Panc1 (cell line): ENCODE results near the gene USP12. TPM values are rescaled to one million over a fixed set of nuclear protein-coding genes. Genes with fewer than 3 reads are reported as not detected.

ENCODE experiments used
- ATAC-seq: fragments of 200-7000 bp; cut with Tn5 transposase; 2 replicates; pipeline ENCODE4 v1.9.1; 2020; ENCODE audit warnings: mild to moderate bottlenecking, moderate library complexity
- BruUV-seq: library from RNA; stranded (reverse); fragments of 400-500 nt; replicated peaks from 2 replicates; lab custom pipeline; 2021; lab: Mats Ljungman, UMichigan
- CTCF ChIA-PET: fragments of 300-600 bp; sonication (Branson Sonifier 250); formaldehyde crosslinking; loops from one replicate; lab custom pipeline; 2022; ENCODE audit warnings: antibody characterized with exemption; lab: Charles Lee
- POLR2A ChIA-PET: fragments of 300-600 bp; sonication (Branson Sonifier 250); formaldehyde crosslinking; loops from one replicate; lab custom pipeline; 2022; ENCODE audit warnings: antibody characterized with exemption; lab: Charles Lee
- DNase-seq: peaks from one replicate; pipeline ENCODE4 v3.0.0-alpha.2; 2010; ENCODE audit warnings: low read depth, low spot score
- H3K27ac ChIP-seq: 2 replicates; pipeline ENCODE4 v1.5.1; 2011; ENCODE audit warnings: mild to moderate bottlenecking, low read length, inconsistent platforms
- H3K27me3 ChIP-seq: fragments of 200-500 bp; sonication (Bioruptor generic); 2 replicates; pipeline ENCODE4 v1.6.0; 2014; ENCODE audit warnings: low read length, inconsistent platforms; ENCODE audit not compliant: control insufficient read depth, insufficient read depth
- H3K36me3 ChIP-seq: fragments of 200-500 bp; sonication (Bioruptor generic); 2 replicates; pipeline ENCODE4 v1.5.1; 2014; ENCODE audit warnings: inconsistent platforms, mild to moderate bottlenecking, low read length, moderate library complexity; ENCODE audit not compliant: control insufficient read depth, insufficient read depth
- H3K4me1 ChIP-seq: 2 replicates; pipeline ENCODE4 v1.5.1; 2011; ENCODE audit warnings: inconsistent platforms, mild to moderate bottlenecking, low read length, moderate library complexity; ENCODE audit not compliant: control insufficient read depth, insufficient read depth
- H3K4me3 ChIP-seq, 2 experiments: 2 replicates each; pipeline ENCODE4 v1.5.1; 2011 to 2012; ENCODE audit warnings: low read depth in 2 of 2, low read length in 2 of 2, mild to moderate bottlenecking in 2 of 2, inconsistent platforms in 1 of 2, moderate library complexity in 1 of 2
- H3K9me3 ChIP-seq: fragments of 200-500 bp; sonication (Bioruptor generic); 2 replicates; pipeline ENCODE4 v1.5.1; 2014; ENCODE audit warnings: low read depth, mild to moderate bottlenecking, inconsistent platforms, low read length, moderate library complexity; ENCODE audit not compliant: control insufficient read depth, insufficient read depth
- CTCF ChIP-seq: fragments of 450-650 bp; IDR thresholded peaks from 2 replicates; pipeline ENCODE4 v1.5.1; 2017; ENCODE audit warnings: mild to moderate bottlenecking
- POLR2AphosphoS5 ChIP-seq: IDR thresholded peaks from 2 replicates; pipeline ENCODE4 v1.6.1; 2012; ENCODE audit warnings: mild to moderate bottlenecking, low read depth, low read length, moderate library complexity
- REST ChIP-seq, 2 experiments: IDR thresholded peaks; 2 replicates each; pipeline ENCODE4 v1.6.1; 2011 to 2012; ENCODE audit warnings: low read depth in 2 of 2, control low read depth in 1 of 2, low read length in 1 of 2, mild to moderate bottlenecking in 1 of 2, moderate library complexity in 1 of 2; ENCODE audit not compliant: insufficient read depth in 1 of 2
- SIN3A ChIP-seq: IDR thresholded peaks from 2 replicates; pipeline ENCODE4 v1.6.1; 2012; ENCODE audit warnings: low read depth, mild to moderate bottlenecking, low read length, moderate library complexity, borderline replicate concordance; ENCODE audit not compliant: insufficient read depth
- TCF7L2 ChIP-seq: IDR thresholded peaks from 2 replicates; pipeline ENCODE4 v1.6.1; 2011; ENCODE audit warnings: mild to moderate bottlenecking, low read depth, low read length, inconsistent platforms
- in situ Hi-C: cut with HindIII; loops from 2 replicates; pipeline ENCODE4 v1.10.0; 2016; ENCODE audit warnings: low sequenced_read_pairs, low pct_unique_long_range_greater_than_20kb
- intact Hi-C: fragments of 100-400 bp; cut with micrococcal nuclease; formaldehyde crosslinking; loops from one replicate; pipeline ENCODE4 v1.10.0; 2022; ENCODE audit not compliant: unreplicated experiment
- total RNA-seq: library from RNA; stranded (reverse); gene quantifications from one replicate; pipeline ENCODE4 v1.2.1, GENCODE V29; 2021; ENCODE audit not compliant: unreplicated experiment

Gene USP12
- total RNA-seq, 1 experiment from 2014 or later, result 82.0 TPM

GRCh38 chr13:27137759-27138158 lies 33.9 kb downstream of the USP12 start:
- Histone ChIP-seq H3K36me3 (no peaks in the 10 kb centered on the region), H3K27ac (peak overlapping the region; percentile 71), H3K9me3 (no peaks in the 10 kb centered on the region), H3K27me3 (no peaks in the 10 kb centered on the region), H3K4me3 (no peak overlapping the region), H3K4me1 (peaks cover 62% of the 10 kb centered on the region)
- BruUV-seq, result no TSS peak
- POLR2A ChIA-PET, result interaction anchor here (0.5 to 0.7 kb wide), 2 partner anchors 22 to 26 kb away, joined by 3 to 6 read pairs; no protein-coding TSS in a partner anchor
- TF ChIP-seq SIN3A (no peak), POLR2AphosphoS5 (no peak), REST (IDR thresholded peaks at IDR 0.05; ENCODE audit: insufficient read depth in 1 of 2, low read depth in 2 of 2, low read length in 1 of 2) (no peak), TCF7L2 (no peak), CTCF (no peak)
- CTCF ChIA-PET, result no interaction called here
- intact Hi-C loops (no loop called here), in situ Hi-C loops (no loop called here)
- DNase-seq (no peak), ATAC-seq (peak; percentile 68)

- POLR2A ChIA-PET, result no interaction called here
- CTCF ChIA-PET, result no interaction called here
- Histone ChIP-seq H3K4me1 (peaks cover 88% of the 10 kb centered on the region), H3K27me3 (no peaks in the 10 kb centered on the region), H3K36me3 (no peaks in the 10 kb centered on the region), H3K9me3 (no peaks in the 10 kb centered on the region), H3K27ac (peak overlapping the region; percentile 86), H3K4me3 (peak overlapping the region in 1 of 2 experiments; percentile 16; a peak in 1 of 4 replicates)
- TF ChIP-seq REST (IDR thresholded peaks at IDR 0.05; ENCODE audit: insufficient read depth in 1 of 2, low read depth in 2 of 2, low read length in 1 of 2) (no peak), CTCF (no peak), POLR2AphosphoS5 (peak; percentile 40; the same call in 1 of the 2 replicates), SIN3A (no peak), TCF7L2 (no peak)
- in situ Hi-C loops (no loop called here), intact Hi-C loops (no loop called here)
- DNase-seq, result no peak
- no TSS peak for BruUV-seq
- ATAC-seq, result peak; percentile 62; the same call in 1 of the 2 replicates
These were observed 36.6 kb downstream of the USP12 start for GRCh38 chr13:27135023-27135422.
